ENCODE data around the gene TSC1.

The TSC1 gene

GRCh38 chr9:132905726-132906125, 38.7 kb downstream of the TSC1 start:
- in situ Hi-C loops (cut with MboI; ENCODE audit: low pct_unique_long_range_greater_than_20kb, low sequenced_read_pairs, unreplicated experiment) = no loop called here
- DNase-seq (ENCODE audit: low spot score) = no peak
- TF ChIP-seq CTCF (IDR thresholded peaks at IDR 0.05; ENCODE audit: extremely low read depth, insufficient read depth, missing control alignments) = no peak

GRCh38 chr9:132903574-132904492, 40.6 kb downstream of the TSC1 start:
- no peak for DNase-seq (ENCODE audit: low spot score)
- TF ChIP-seq CTCF (IDR thresholded peaks at IDR 0.05; ENCODE audit: extremely low read depth, insufficient read depth, missing control alignments) = no peak
- in situ Hi-C loops (cut with MboI; ENCODE audit: low pct_unique_long_range_greater_than_20kb, low sequenced_read_pairs, unreplicated experiment) = no loop called here

GRCh38 chr9:132901858-132902831, 42.3 kb downstream of the TSC1 start:
- TF ChIP-seq CTCF (IDR thresholded peaks at IDR 0.05; ENCODE audit: extremely low read depth, insufficient read depth, missing control alignments) = peak; percentile 85
- DNase-seq (ENCODE audit: low spot score) = peak; percentile 83
- in situ Hi-C loops (cut with MboI; ENCODE audit: low pct_unique_long_range_greater_than_20kb, low sequenced_read_pairs, unreplicated experiment) = no loop called here

GRCh38 chr9:132898051-132898450, 46.4 kb downstream of the TSC1 start:
- in situ Hi-C loops (cut with MboI; ENCODE audit: low pct_unique_long_range_greater_than_20kb, low sequenced_read_pairs, unreplicated experiment) = no loop called here

GRCh38 chr9:132896906-132897305, 47.5 kb downstream of the TSC1 start:
- no peak for TF ChIP-seq CTCF (IDR thresholded peaks at IDR 0.05; ENCODE audit: extremely low read depth, insufficient read depth, missing control alignments)
- DNase-seq (ENCODE audit: low spot score) = no peak
- in situ Hi-C loops (cut with MboI; ENCODE audit: low pct_unique_long_range_greater_than_20kb, low sequenced_read_pairs, unreplicated experiment) = no loop called here

More at GRCh38 chr9:132898051-132898450, 46.4 kb downstream of the TSC1 start:
- no peak for TF ChIP-seq CTCF (IDR thresholded peaks at IDR 0.05; ENCODE audit: extremely low read depth, insufficient read depth, missing control alignments)
- DNase-seq (ENCODE audit: low spot score) = no peak

GRCh38 chr9:132896264-132896663, 48.2 kb downstream of the TSC1 start:
- no peak for TF ChIP-seq CTCF (IDR thresholded peaks at IDR 0.05; ENCODE audit: extremely low read depth, insufficient read depth, missing control alignments)
- DNase-seq (ENCODE audit: low spot score) = no peak
- in situ Hi-C loops (cut with MboI; ENCODE audit: low pct_unique_long_range_greater_than_20kb, low sequenced_read_pairs, unreplicated experiment) = no loop called here

All from GM13977 (cell line).